Measurements from ENCODE around the gene TAMALIN. TPM values are rescaled to one million over a fixed set of nuclear protein-coding genes. Genes with fewer than 3 reads are reported as not detected.
A peak's percentile ranks its signal among the peaks of the same experiment; 100 is the strongest.

The TAMALIN gene
- total and polyA plus RNA-seq, 7 experiments from 2014 or later, result 1.1 to 501 (median 30.1) TPM

- peaks cover 65 to 82% (median 76%) of the 10 kb centered on the region in 7 donors for H3K4me1 Mint-ChIP-seq
- POLR2A ChIA-PET, result interaction anchor here (0.6 to 1.9 kb wide), 3 partner anchors 9 to 20 kb away, joined by 3 to 7 read pairs (median 7); partner anchors contain the start of gene ACVR1B
- no peak for DNase-seq
These were observed 34.9 kb upstream of the TAMALIN start for GRCh38 chr12:51971679-51972421.

DNA sequence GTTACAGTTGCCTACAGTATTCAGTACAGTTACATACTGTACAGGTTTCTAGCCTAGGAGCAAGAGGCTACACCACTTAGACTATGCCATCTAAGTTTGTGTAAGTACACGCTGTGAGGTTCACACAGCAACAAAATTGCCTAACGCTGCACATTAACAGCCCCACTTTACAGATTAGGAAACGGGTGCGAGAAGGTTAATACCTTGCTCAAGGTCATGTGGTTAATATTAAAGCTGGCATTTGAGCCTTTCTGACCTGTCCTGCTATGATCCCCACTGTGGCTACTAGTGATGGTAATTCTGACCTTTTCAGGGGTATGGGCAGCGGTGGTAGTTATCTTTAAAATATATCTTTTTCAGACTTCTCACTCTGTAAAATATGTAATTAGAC lies 34.3 kb upstream of the TAMALIN start:
- H3K9me3 ChIP-seq (ENCODE audit: control insufficient read depth in 2 of 3, low read length in 3 of 3), result no peaks in the 10 kb centered on the region
- DNase-seq, result no peak
- intact Hi-C loops (cut with micrococcal nuclease), result loop anchor here in 1 of 2 donors (5.0 to 10.0 kb wide), 2 partner anchors 50 to 548 kb away; partner anchors contain the start of gene SLC4A8
- ChIA-PET CTCF (interaction anchor here (1.3 to 3.1 kb wide), 6 partner anchors 9 to 53 kb away, joined by 4 to 21 read pairs (median 10); no protein-coding TSS in a partner anchor), POLR2A (interaction anchor here (1.1 kb wide), 1 partner anchor 10 kb away, joined by 7 read pairs; no protein-coding TSS in a partner anchor)
- Mint-ChIP-seq H3K4me3 (peak overlapping the region; percentile 34 to 79 (median 72)), H3K27ac (peak overlapping the region in 8 of 9 donors; percentile 18 to 90 (median 76)), H3K9me3 (no peaks in the 10 kb centered on the region), H3K36me3 (peaks cover 4 to 22% (median 11%) of the 10 kb centered on the region in 5 donors), H3K4me1 (peaks cover 65 to 82% (median 76%) of the 10 kb centered on the region in 7 donors), H3K27me3 (peaks cover 0 to 25% (median 0%) of the 10 kb centered on the region in 5 donors)
- H3K4me1 ChIP-seq (ENCODE audit: control insufficient read depth in 2 of 2, insufficient read depth in 2 of 2, low read length in 2 of 2), result peaks cover 56 to 65% of the 10 kb centered on the region in 2 donors
- peak overlapping the region; percentile 38 for H3K27ac ChIP-seq (ENCODE audit: low read depth, low read length)
- H3K4me3 ChIP-seq (ENCODE audit: low read length), result no peak overlapping the region
- H3K27me3 ChIP-seq (ENCODE audit: control insufficient read depth in 2 of 2, insufficient read depth in 2 of 2, low read length in 2 of 2), result no peaks in the 10 kb centered on the region
- H3K36me3 ChIP-seq (ENCODE audit: control insufficient read depth in 2 of 3, insufficient read depth in 3 of 3, low read length in 3 of 3), result peaks cover 0 to 13% (median 0%) of the 10 kb centered on the region in 3 experiments
- peak; percentile 2 for ATAC-seq

More at GRCh38 chr12:51971679-51972421, 34.9 kb upstream of the TAMALIN start:
- Histone ChIP-seq H3K4me3 (ENCODE audit: low read length) (peak overlapping the region; percentile 1), H3K36me3 (ENCODE audit: control insufficient read depth in 2 of 3, insufficient read depth in 3 of 3, low read length in 3 of 3) (peaks cover 0 to 12% (median 0%) of the 10 kb centered on the region in 3 experiments), H3K27ac (ENCODE audit: low read depth, low read length) (peak overlapping the region; percentile 38), H3K4me1 (ENCODE audit: control insufficient read depth in 2 of 2, insufficient read depth in 2 of 2, low read length in 2 of 2) (peaks cover 56 to 65% of the 10 kb centered on the region in 2 donors), H3K27me3 (ENCODE audit: control insufficient read depth in 2 of 2, insufficient read depth in 2 of 2, low read length in 2 of 2) (no peaks in the 10 kb centered on the region), H3K9me3 (ENCODE audit: control insufficient read depth in 2 of 3, low read length in 3 of 3) (no peaks in the 10 kb centered on the region)
- no peak for ATAC-seq
- peak overlapping the region; percentile 1 to 85 (median 72) for H3K4me3 Mint-ChIP-seq
- intact Hi-C loops (cut with micrococcal nuclease), result loop anchor here (1.0 to 10.0 kb wide), 4 partner anchors 8 to 547 kb away; partner anchors contain the start of genes ACVR1B (in 1 of the 2) and SLC4A8 (in 1 of the 2)
- H3K27me3 Mint-ChIP-seq, result peaks cover 0 to 25% (median 0%) of the 10 kb centered on the region in 5 donors
- H3K36me3 Mint-ChIP-seq, result peaks cover 4 to 20% (median 11%) of the 10 kb centered on the region in 5 donors
- no peaks in the 10 kb centered on the region for H3K9me3 Mint-ChIP-seq
- H3K27ac Mint-ChIP-seq, result peak overlapping the region in 7 of 9 donors; percentile 43 to 90 (median 76)
- CTCF ChIA-PET, result interaction anchor here (0.9 to 3.1 kb wide), 7 partner anchors 10 to 53 kb away, joined by 3 to 21 read pairs (median 10); no protein-coding TSS in a partner anchor

DNA sequence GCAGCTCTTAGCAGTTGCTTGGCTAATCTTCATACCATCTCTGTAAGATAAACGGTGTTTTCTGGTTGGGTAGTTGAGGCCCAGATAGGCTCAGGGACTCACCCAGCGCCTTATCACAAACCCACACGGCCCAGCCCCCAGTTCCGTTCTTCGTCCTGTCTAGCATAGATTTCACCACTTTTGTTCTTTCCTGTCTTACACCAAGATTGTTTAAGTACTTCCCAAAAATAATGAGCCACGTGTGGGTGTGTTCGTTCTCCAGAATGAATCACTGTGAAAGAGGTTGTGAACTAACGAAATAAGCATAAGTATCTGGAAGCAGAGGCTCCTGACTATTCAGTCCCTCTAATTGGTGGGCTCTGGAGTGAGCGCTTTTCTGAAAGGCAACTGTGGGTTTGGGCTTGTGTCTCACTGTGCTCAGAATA lies 33.9 kb upstream of the TAMALIN start:
- no peaks in the 10 kb centered on the region for H3K27me3 ChIP-seq (ENCODE audit: control insufficient read depth in 2 of 2, insufficient read depth in 2 of 2, low read length in 2 of 2)
- peaks cover 56 to 65% of the 10 kb centered on the region in 2 donors for H3K4me1 ChIP-seq (ENCODE audit: control insufficient read depth in 2 of 2, insufficient read depth in 2 of 2, low read length in 2 of 2)
- intact Hi-C loops (cut with micrococcal nuclease), result loop anchor here in 1 of 2 donors (5.0 to 10.0 kb wide), 2 partner anchors 49 to 548 kb away; partner anchors contain the start of gene SLC4A8
- CTCF ChIA-PET, result interaction anchor here (1.9 to 3.1 kb wide), 4 partner anchors 9 to 52 kb away, joined by 6 to 17 read pairs (median 10); no protein-coding TSS in a partner anchor
- peak in 4 of 9 donors; percentile 24 to 61 (median 34) for DNase-seq
- H3K4me3 Mint-ChIP-seq, result peak overlapping the region; percentile 30 to 79 (median 70)
- peak overlapping the region; percentile 38 for H3K27ac ChIP-seq (ENCODE audit: low read depth, low read length)
- POLR2A ChIA-PET, result interaction anchor here (1.1 kb wide), 1 partner anchor 10 kb away, joined by 7 read pairs; no protein-coding TSS in a partner anchor
- H3K4me3 ChIP-seq (ENCODE audit: low read length), result no peak overlapping the region
- peak; percentile 88 for ATAC-seq
- peaks cover 4 to 24% (median 13%) of the 10 kb centered on the region in 5 donors for H3K36me3 Mint-ChIP-seq
- H3K27me3 Mint-ChIP-seq, result peaks cover 0 to 25% (median 0%) of the 10 kb centered on the region in 5 donors
- H3K27ac Mint-ChIP-seq, result peak overlapping the region in 8 of 9 donors; percentile 18 to 90 (median 76)
- no peaks in the 10 kb centered on the region for H3K9me3 Mint-ChIP-seq
- H3K36me3 ChIP-seq (ENCODE audit: control insufficient read depth in 2 of 3, insufficient read depth in 3 of 3, low read length in 3 of 3), result peaks cover 0 to 13% (median 0%) of the 10 kb centered on the region in 3 experiments
- H3K9me3 ChIP-seq (ENCODE audit: control insufficient read depth in 2 of 3, low read length in 3 of 3), result no peaks in the 10 kb centered on the region
- H3K4me1 Mint-ChIP-seq, result peaks cover 65 to 82% (median 76%) of the 10 kb centered on the region in 7 donors

- no peaks in the 10 kb centered on the region for H3K27me3 ChIP-seq (ENCODE audit: control insufficient read depth in 2 of 2, insufficient read depth in 2 of 2, low read length in 2 of 2)
- intact Hi-C loops (cut with micrococcal nuclease), result loop anchor here in 1 of 2 donors (5.0 to 10.0 kb wide), 2 partner anchors 49 to 549 kb away; partner anchors contain the start of gene SLC4A8
- DNase-seq, result no peak
- H3K36me3 Mint-ChIP-seq, result peaks cover 4 to 28% (median 17%) of the 10 kb centered on the region in 5 donors
- H3K4me1 ChIP-seq (ENCODE audit: control insufficient read depth in 2 of 2, insufficient read depth in 2 of 2, low read length in 2 of 2), result peaks cover 56 to 65% of the 10 kb centered on the region in 2 donors
- peak overlapping the region; percentile 42 for H3K27ac ChIP-seq (ENCODE audit: low read depth, low read length)
- H3K27me3 Mint-ChIP-seq, result peaks cover 0 to 23% (median 0%) of the 10 kb centered on the region in 5 donors
- H3K27ac Mint-ChIP-seq, result peak overlapping the region in 8 of 9 donors; percentile 7 to 90 (median 76)
- no peaks in the 10 kb centered on the region for H3K9me3 ChIP-seq (ENCODE audit: control insufficient read depth in 2 of 3, low read length in 3 of 3)
- CTCF ChIA-PET, result interaction anchor here (1.9 kb wide), 1 partner anchor 52 kb away, joined by 6 read pairs; no protein-coding TSS in a partner anchor
- H3K4me3 Mint-ChIP-seq, result peak overlapping the region; percentile 15 to 83 (median 66)
- POLR2A ChIA-PET, result no interaction called here
- no peak overlapping the region for H3K4me3 ChIP-seq (ENCODE audit: low read length)
- H3K4me1 Mint-ChIP-seq, result peaks cover 63 to 80% (median 73%) of the 10 kb centered on the region in 7 donors
- ATAC-seq, result no peak
- no peaks in the 10 kb centered on the region for H3K9me3 Mint-ChIP-seq
- H3K36me3 ChIP-seq (ENCODE audit: control insufficient read depth in 2 of 3, insufficient read depth in 3 of 3, low read length in 3 of 3), result peaks cover 0 to 13% (median 0%) of the 10 kb centered on the region in 3 experiments
These were observed 33.2 kb upstream of the TAMALIN start for GRCh38 chr12:51973560-51973959.

DNA sequence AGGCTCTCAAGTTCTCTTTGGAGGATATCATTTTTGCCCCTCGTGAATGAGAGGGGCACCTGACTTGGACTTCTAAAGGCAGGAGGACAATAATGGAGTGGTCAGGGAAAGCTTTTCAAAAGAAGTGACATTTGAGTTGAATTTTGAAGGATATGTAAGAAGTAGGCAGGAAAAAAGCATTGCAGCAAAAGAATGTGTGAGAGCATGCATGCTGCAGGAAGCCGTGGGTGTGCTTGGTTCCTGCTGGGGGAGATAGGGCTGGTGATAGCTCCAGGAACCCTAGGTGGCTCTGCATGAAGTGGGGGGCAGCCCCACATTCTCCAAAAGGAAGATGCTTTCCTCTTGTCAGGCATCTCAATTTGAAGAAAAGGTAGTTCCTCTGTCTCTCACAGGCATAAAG lies 32.1 kb upstream of the TAMALIN start:
- no peak for ATAC-seq
- H3K36me3 Mint-ChIP-seq, result peaks cover 4 to 24% (median 17%) of the 10 kb centered on the region in 5 donors
- H3K4me3 ChIP-seq (ENCODE audit: low read length), result peak overlapping the region; percentile 10
- H3K9me3 Mint-ChIP-seq, result no peaks in the 10 kb centered on the region
- intact Hi-C loops (cut with micrococcal nuclease), result loop anchor here (1.0 to 10.0 kb wide), 3 partner anchors 23 to 550 kb away; partner anchors contain the start of genes ACVR1B (in 1 of the 2) and SLC4A8 (in 1 of the 2)
- peak overlapping the region; percentile 43 to 83 (median 66) for H3K4me3 Mint-ChIP-seq
- peaks cover 63 to 76% (median 72%) of the 10 kb centered on the region in 7 donors for H3K4me1 Mint-ChIP-seq
- H3K27me3 Mint-ChIP-seq, result peaks cover 0 to 16% (median 0%) of the 10 kb centered on the region in 5 donors
- CTCF ChIA-PET, result interaction anchor here (0.9 to 1.8 kb wide), 7 partner anchors 8 to 51 kb away, joined by 3 to 8 read pairs (median 5); no protein-coding TSS in a partner anchor
- H3K36me3 ChIP-seq (ENCODE audit: control insufficient read depth in 2 of 3, insufficient read depth in 3 of 3, low read length in 3 of 3), result peaks cover 0 to 13% (median 0%) of the 10 kb centered on the region in 3 experiments
- H3K27ac ChIP-seq (ENCODE audit: low read depth, low read length), result peak overlapping the region; percentile 42
- H3K27ac Mint-ChIP-seq, result peak overlapping the region in 7 of 9 donors; percentile 1 to 94 (median 76)
- POLR2A ChIA-PET, result interaction anchor here (0.7 to 1.1 kb wide), 6 partner anchors 11 to 1465 kb away, joined by 3 read pairs; partner anchors contain the start of genes ACVR1B and ATG101
- H3K4me1 ChIP-seq (ENCODE audit: control insufficient read depth in 2 of 2, insufficient read depth in 2 of 2, low read length in 2 of 2), result peaks cover 56 to 65% of the 10 kb centered on the region in 2 donors
- no peak for DNase-seq
- no peaks in the 10 kb centered on the region for H3K9me3 ChIP-seq (ENCODE audit: control insufficient read depth in 2 of 3, low read length in 3 of 3)
- no peaks in the 10 kb centered on the region for H3K27me3 ChIP-seq (ENCODE audit: control insufficient read depth in 2 of 2, insufficient read depth in 2 of 2, low read length in 2 of 2)

Data from naive thymus-derived CD4-positive, alpha-beta T cell (primary cell).